H1 (cell line): ENCODE data around the gene HOXB5. TPM values are rescaled to one million over a fixed set of nuclear protein-coding genes. Genes with fewer than 3 reads are reported as not detected.
A peak's percentile ranks its signal among the peaks of the same experiment; 100 is the strongest.

ENCODE experiments used
- CTCF ChIA-PET: fragments of 300-600 bp; sonication (Branson Sonifier 250); formaldehyde crosslinking; loops from one replicate; lab custom pipeline; 2021; ENCODE audit not compliant: partially characterized antibody; lab: Charles Lee
- POLR2A ChIA-PET: fragments of 300-600 bp; sonication (Branson Sonifier 250); formaldehyde crosslinking; loops from one replicate; lab custom pipeline; 2021; ENCODE audit warnings: inconsistent platforms; ENCODE audit not compliant: partially characterized antibody; lab: Charles Lee
- DNase-seq, 2 experiments: peaks; one replicate each; pipeline versions ENCODE4 v3.0.0 to v3.0.0-alpha.2; 2010 to 2022; ENCODE audit warnings: low spot score in 2 of 2, low read depth in 1 of 2, mixed read lengths in 1 of 2
- FAIRE-seq: peaks from 2 replicates; lab custom pipeline; 2011; peaks lifted over from hg19 to GRCh38; lab: Jason Lieb, UNC
- H2AFZ ChIP-seq: 2 replicates; pipeline ENCODE4 v1.8.1; 2012; ENCODE audit warnings: low read length, inconsistent platforms
- H2AK5ac ChIP-seq: 2 replicates; pipeline ENCODE4 v1.6.1; 2013; ENCODE audit warnings: low read depth, low read length
- H2BK120ac ChIP-seq: replicated peaks from 2 replicates; pipeline ENCODE3; 2013; ENCODE audit warnings: low read depth, low read length, inconsistent platforms
- H2BK12ac ChIP-seq: 2 replicates; pipeline ENCODE4 v1.6.1; 2013; ENCODE audit warnings: low read depth, low read length
- H2BK15ac ChIP-seq: 2 replicates; pipeline ENCODE4 v1.6.1; 2013; ENCODE audit warnings: low read length
- H2BK20ac ChIP-seq: 2 replicates; pipeline ENCODE4 v1.6.1; 2013; ENCODE audit warnings: low read length
- H2BK5ac ChIP-seq: 2 replicates; pipeline ENCODE4 v1.6.1; 2013; ENCODE audit warnings: low read depth, low read length
- H3K14ac ChIP-seq: 2 replicates; pipeline ENCODE4 v1.6.1; 2013; ENCODE audit warnings: inconsistent platforms; ENCODE audit not compliant: insufficient read length
- H3K18ac ChIP-seq: 2 replicates; pipeline ENCODE4 v1.6.1; 2013; ENCODE audit warnings: low read length; ENCODE audit errors: extremely low read depth
- H3K23ac ChIP-seq: 2 replicates; pipeline ENCODE4 v1.6.1; 2013; ENCODE audit warnings: inconsistent platforms; ENCODE audit not compliant: insufficient read length
- H3K23me2 ChIP-seq: 2 replicates; pipeline ENCODE4 v1.6.1; 2013; ENCODE audit warnings: low read depth, low read length
- H3K27ac ChIP-seq: 2 replicates; pipeline ENCODE4 v1.6.1; 2011; ENCODE audit warnings: low read depth, low read length, inconsistent platforms
- H3K27me3 ChIP-seq, 4 experiments: replicated peaks in 1 of 4; 1 replicate in 1 of 4; 2 replicates in 3 of 4; pipeline versions ENCODE4 v1.6.1 to v1.8.1; 2011 to 2013; ENCODE audit warnings: low read length in 3 of 4, mild to moderate bottlenecking in 3 of 4, inconsistent platforms in 2 of 4, mixed read lengths in 2 of 4, moderate library complexity in 1 of 4; ENCODE audit not compliant: control insufficient read depth in 3 of 4, insufficient read depth in 3 of 4; ENCODE audit errors: extremely low read depth in 1 of 4
- H3K36me3 ChIP-seq, 4 experiments: 2 replicates each; pipeline versions ENCODE4 v1.6.1 to v1.8.1; 2011 to 2013; ENCODE audit warnings: mild to moderate bottlenecking in 4 of 4, low read length in 3 of 4, moderate library complexity in 2 of 4, control low read depth in 1 of 4, inconsistent platforms in 1 of 4; ENCODE audit not compliant: insufficient read depth in 4 of 4, control insufficient read depth in 2 of 4
- H3K4ac ChIP-seq: replicated peaks from 2 replicates; pipeline ENCODE3; 2013; ENCODE audit warnings: low read length, low read depth, mixed read lengths, inconsistent platforms; ENCODE audit not compliant: insufficient read length
- H3K4me1 ChIP-seq, 4 experiments: replicated peaks in 1 of 4; 1 replicate in 1 of 4; 2 replicates in 3 of 4; pipeline versions ENCODE4 v1.6.1 to v1.8.1; 2011 to 2013; ENCODE audit warnings: low read length in 3 of 4, inconsistent platforms in 2 of 4, mixed read lengths in 1 of 4; ENCODE audit not compliant: insufficient read depth in 4 of 4, control insufficient read depth in 3 of 4
- H3K4me2 ChIP-seq, 2 experiments: 2 replicates each; pipeline versions ENCODE4 v1.6.1 to v1.8.1; 2011 to 2013; ENCODE audit warnings: low read depth in 2 of 2, low read length in 2 of 2, control low read depth in 1 of 2, inconsistent platforms in 1 of 2, mild to moderate bottlenecking in 1 of 2; ENCODE audit not compliant: insufficient read depth in 1 of 2
- H3K4me3 ChIP-seq, 4 experiments: fragments of 200-600, 300-600 bp in 1 of 4; sonication (generic), shearing (Covaris generic), sonication (Bioruptor Twin) in 1 of 4; 2 replicates each; pipeline versions ENCODE4 v1.5.1 to v1.8.1; 2011 to 2016; ENCODE audit warnings: low read length in 4 of 4, low read depth in 3 of 4, control low read depth in 2 of 4, inconsistent platforms in 2 of 4, mild to moderate bottlenecking in 2 of 4, mixed read lengths in 1 of 4, moderate library complexity in 1 of 4; ENCODE audit not compliant: insufficient read depth in 2 of 4; ENCODE audit errors: extremely low read depth in 1 of 4
- H3K56ac ChIP-seq: replicated peaks from 2 replicates; pipeline ENCODE3; 2013; ENCODE audit warnings: low read depth, mild to moderate bottlenecking, mixed read lengths, low read length, inconsistent platforms; ENCODE audit not compliant: insufficient read length
- H3K79me1 ChIP-seq: 2 replicates; pipeline ENCODE4 v1.6.1; 2013; ENCODE audit warnings: low read depth, low read length, control low read depth
- H3K79me2 ChIP-seq, 2 experiments: 2 replicates each; pipeline versions ENCODE4 v1.6.1 to v1.8.1; 2012 to 2013; ENCODE audit warnings: low read length in 2 of 2, mild to moderate bottlenecking in 2 of 2, inconsistent platforms in 1 of 2; ENCODE audit not compliant: insufficient read depth in 2 of 2, control insufficient read depth in 1 of 2
- H3K9ac ChIP-seq, 4 experiments: replicated peaks in 1 of 4; 1 replicate in 1 of 4; 2 replicates in 3 of 4; pipeline versions ENCODE4 v1.6.1 to v1.8.1; 2011 to 2013; ENCODE audit warnings: low read depth in 3 of 4, low read length in 3 of 4, control low read depth in 2 of 4, mild to moderate bottlenecking in 2 of 4, moderate library complexity in 2 of 4, inconsistent platforms in 1 of 4; ENCODE audit errors: extremely low read depth in 1 of 4
- H3K9me3 ChIP-seq, 2 experiments: 2 replicates each; pipeline versions ENCODE4 v1.6.1 to v1.8.1; 2012 to 2013; ENCODE audit warnings: mild to moderate bottlenecking in 2 of 2, moderate library complexity in 2 of 2, control low read depth in 1 of 2, inconsistent platforms in 1 of 2, low read depth in 1 of 2, low read length in 1 of 2, mixed read lengths in 1 of 2; ENCODE audit not compliant: insufficient read depth in 2 of 2
- H4K20me1 ChIP-seq, 2 experiments: replicated peaks in 1 of 2; 2 replicates each; pipeline versions ENCODE3 to v1.8.1; 2011 to 2013; ENCODE audit warnings: inconsistent platforms in 2 of 2, low read length in 2 of 2, mild to moderate bottlenecking in 1 of 2; ENCODE audit not compliant: insufficient read depth in 2 of 2, control insufficient read depth in 1 of 2
- H4K5ac ChIP-seq: 2 replicates; pipeline ENCODE4 v1.6.1; 2013; ENCODE audit warnings: low read length, low read depth, mixed read lengths, inconsistent platforms; ENCODE audit not compliant: insufficient read length
- H4K8ac ChIP-seq: 2 replicates; pipeline ENCODE4 v1.8.0; 2013; ENCODE audit warnings: mild to moderate bottlenecking, moderate library complexity, low read length, inconsistent platforms; ENCODE audit not compliant: insufficient read depth; ENCODE audit errors: extremely low read depth
- H4K91ac ChIP-seq: replicated peaks from 2 replicates; pipeline ENCODE3; 2013; ENCODE audit warnings: low read length, mixed read lengths, inconsistent platforms; ENCODE audit not compliant: insufficient read length
- BRCA1 ChIP-seq: IDR thresholded peaks from 2 replicates; pipeline ENCODE4 v1.6.1; 2012; ENCODE audit warnings: low read depth, low read length, improper control_type of control experiment
- CREB1 ChIP-seq: IDR thresholded peaks from 2 replicates; pipeline ENCODE4 v1.6.1; 2012; ENCODE audit warnings: inconsistent platforms
- MAFK ChIP-seq: IDR thresholded peaks from 2 replicates; pipeline ENCODE4 v1.6.1; 2012; ENCODE audit warnings: low read depth, mild to moderate bottlenecking, improper control_type of control experiment, low read length
- NANOG ChIP-seq: IDR thresholded peaks from 2 replicates; pipeline ENCODE4 v1.6.1; 2011; ENCODE audit warnings: low read length, low read depth, mild to moderate bottlenecking, inconsistent platforms; ENCODE audit not compliant: insufficient read depth, poor library complexity, severe bottlenecking
- PHF8 ChIP-seq: fragments of 200-600 bp; sonication (generic); conservative IDR thresholded peaks from 2 replicates; pipeline ENCODE4 v1.7.1; 2012; ENCODE audit warnings: low read depth, mild to moderate bottlenecking, inconsistent platforms, low read length, moderate library complexity
- RBBP5 ChIP-seq: IDR thresholded peaks from 2 replicates; pipeline ENCODE4 v1.7.1; 2012; ENCODE audit warnings: low read depth, mild to moderate bottlenecking, inconsistent platforms, low read length, moderate library complexity, borderline replicate concordance
- RNF2 ChIP-seq: fragments of 200-900, 300-1000 bp; sonication (generic); IDR thresholded peaks from 2 replicates; pipeline ENCODE4 v1.7.1; 2016; ENCODE audit warnings: borderline replicate concordance, low read depth, mild to moderate bottlenecking, antibody characterized with exemption, low read length; ENCODE audit not compliant: poor library complexity, severe bottlenecking; ENCODE audit errors: missing control alignments
- RXRA ChIP-seq: IDR thresholded peaks from 2 replicates; pipeline ENCODE4 v1.6.1; 2011; ENCODE audit warnings: low read depth, mild to moderate bottlenecking, low read length, moderate library complexity; ENCODE audit not compliant: insufficient read depth
- SIX5 ChIP-seq: IDR thresholded peaks from 2 replicates; pipeline ENCODE4 v1.6.1; 2011; ENCODE audit warnings: mild to moderate bottlenecking, low read depth, low read length
- SP4 ChIP-seq: IDR thresholded peaks from 2 replicates; pipeline ENCODE4 v1.6.1; 2012; ENCODE audit warnings: low read length, inconsistent platforms
- SRF ChIP-seq: IDR thresholded peaks from 2 replicates; pipeline ENCODE4 v1.6.1; 2011; ENCODE audit warnings: mild to moderate bottlenecking, low read depth, low read length, moderate library complexity
- TCF12 ChIP-seq: IDR thresholded peaks from 2 replicates; pipeline ENCODE4 v1.6.1; 2011; ENCODE audit warnings: low read depth, mild to moderate bottlenecking, low read length
- WGBS, 2 experiments: shearing (Covaris generic) in 1 of 2; methylation state at CpG; one replicate each; pipeline versions ENCODE4 v1.1.6 to v1.1.7; 2013 to 2015; ENCODE audit warnings: low lambda C conversion rate in 2 of 2, mixed read lengths in 2 of 2, inconsistent platforms in 1 of 2, low coverage in 1 of 2, missing lambda C conversion rate in 1 of 2; ENCODE audit not compliant: insufficient replicate concordance in 2 of 2, insufficient coverage in 1 of 2, insufficient read length in 1 of 2; ENCODE audit errors: extremely low coverage in 1 of 2, missing lambda C conversion rate in 1 of 2; 5-methylcytosine and 5-hydroxymethylcytosine counted together
- polyA plus RNA-seq, 7 experiments: library from polyadenylated mRNA; depleted of rRNA in 3 of 7; stranded (reverse) in 5 of 7; unstranded in 2 of 7; fragments of >200 nt in 5 of 7; fragments of 200-250 nt in 2 of 7; gene quantifications; 1 replicate in 5 of 7; 2 replicates in 1 of 7; 4 replicates in 1 of 7; pipeline versions ENCODE4 v1.2.1 to v1.2.3, GENCODE V29; 2011 to 2013; ENCODE audit warnings: missing spikeins in 2 of 7, mixed read lengths in 2 of 7
- total RNA-seq: library from RNA; stranded (reverse); fragmentation: NEBNext Ultra II Directional; extraction: Animal tissue kit (Norgen Biotek cat#: 25700); gene quantifications from 2 replicates; pipeline ENCODE4 v1.2.1, GENCODE V29; 2021
- TF ChIP-seq, protein P1 (sequence below): IDR thresholded peaks from 2 replicates; pipeline ENCODE4 v1.6.1; 2011; ENCODE audit warnings: low read depth, mild to moderate bottlenecking, low read length; ENCODE audit not compliant: insufficient read depth

HOXB5 gene
- total and polyA plus RNA-seq, 2 of the 8 experiments (the other 6 are each of a cell fraction or from before 2014, with no cell fraction given): not detected

DNA sequence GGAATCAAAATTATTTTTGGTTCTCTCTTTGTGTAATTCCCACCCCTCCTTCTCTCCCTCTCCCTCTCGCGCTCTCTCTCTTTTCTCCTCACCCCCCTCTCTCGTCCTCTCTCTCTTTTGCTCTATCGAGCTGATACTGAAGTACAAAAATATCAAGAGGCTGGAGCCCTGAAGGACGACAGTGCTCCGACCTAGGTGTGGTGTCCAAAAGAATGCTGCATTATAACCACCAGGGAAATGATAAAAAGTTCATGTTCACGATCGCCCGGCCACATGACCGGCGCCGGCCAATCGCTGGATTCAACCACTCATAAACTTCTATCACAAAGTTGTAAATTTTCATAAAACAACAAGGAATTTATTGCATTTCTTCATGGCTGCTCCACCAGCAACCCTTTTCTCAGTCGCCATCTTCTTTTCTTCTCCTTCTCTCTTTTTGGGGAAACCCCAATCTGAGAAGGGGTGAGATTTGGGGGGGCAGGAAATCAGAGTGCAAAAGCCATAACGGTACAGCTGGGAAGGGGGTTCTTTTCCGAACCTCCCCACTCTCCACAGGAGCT is 11.3 kb upstream of the HOXB5 start, which contains the start of gene HOXB6:
HOXB6 (minus strand) TSS at position 217 of the 560 bp plus-strand sequence. CDS start 6,836 bp downstream, outside the sequence.
- Histone ChIP-seq H4K91ac (no peak within 1 kb of the TSS), H3K23ac (no peak within 1 kb of the TSS), H2AK5ac (0 out of 2 replicates have a peak within 1 kb of the TSS, but pooled peaks have one; percentile 39), H3K79me2 (no peaks in the 10 kb centered on the region), H2BK12ac (no peak within 1 kb of the TSS), H3K79me1 (no peaks in the 10 kb centered on the region), H3K27me3 (peaks cover 97 to 100% (median 99%) of the 10 kb centered on the region in 4 experiments), H3K4me3 (no peak within 1 kb of the TSS), H3K36me3 (peaks cover 0 to 3% (median 0%) of the 10 kb centered on the region in 4 experiments; a peak in 1 of 8 replicates), H3K9me3 (no peaks in the 10 kb centered on the region), H3K27ac (no peak within 1 kb of the TSS), H2BK15ac (no peak within 1 kb of the TSS), H4K20me1 (peaks cover 24 to 51% of the 10 kb centered on the region in 2 experiments), H4K8ac (no peak within 1 kb of the TSS), H3K4me1 (peaks cover 0 to 3% (median 0%) of the 10 kb centered on the region in 4 experiments; a peak in 2 of 7 replicates), H3K9ac (no peak within 1 kb of the TSS), H3K4ac (no peak within 1 kb of the TSS), H2BK20ac (no peak within 1 kb of the TSS), H2AFZ (no peak within 1 kb of the TSS), H2BK120ac (no peak within 1 kb of the TSS), H3K56ac (no peak within 1 kb of the TSS), H3K4me2 (no peak within 1 kb of the TSS), H2BK5ac (no peak within 1 kb of the TSS), H3K18ac (no peak within 1 kb of the TSS), H3K23me2 (no peaks in the 10 kb centered on the region; the same call in 1 of the 2 replicates), H4K5ac (no peak within 1 kb of the TSS), H3K14ac (no peak within 1 kb of the TSS)
- ChIA-PET POLR2A (no interaction called here), CTCF (interaction anchor here (0.8 to 2.0 kb wide), 5 partner anchors 38 to 89 kb away, joined by 3 to 4 read pairs (median 3); no protein-coding TSS in a partner anchor)
- FAIRE-seq: no peak
- no peak for DNase-seq
- 31% methylated on average over 16 of the region's 16 CpGs; no CpG with 5 or more reads in 1 of the 2 experiments for WGBS, 2 experiments
- TF ChIP-seq RNF2: no peak
- no peak for TF ChIP-seq TCF12
- TF ChIP-seq BRCA1: no peak
- TF ChIP-seq, protein P1, sequence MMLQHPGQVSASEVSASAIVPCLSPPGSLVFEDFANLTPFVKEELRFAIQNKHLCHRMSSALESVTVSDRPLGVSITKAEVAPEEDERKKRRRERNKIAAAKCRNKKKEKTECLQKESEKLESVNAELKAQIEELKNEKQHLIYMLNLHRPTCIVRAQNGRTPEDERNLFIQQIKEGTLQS: no peak
- no peak for TF ChIP-seq PHF8
- TF ChIP-seq RBBP5: no peak
- no peak for TF ChIP-seq NANOG
- TF ChIP-seq CREB1: no peak
- no peak for TF ChIP-seq SIX5
- no peak for TF ChIP-seq MAFK
- TF ChIP-seq RXRA: no peak
- TF ChIP-seq SP4: no peak
- TF ChIP-seq SRF: no peak
